Measurements from ENCODE around the gene BHLHE23. TPM values are rescaled to one million over a fixed set of nuclear protein-coding genes. Genes with fewer than 3 reads are reported as not detected.

The BHLHE23 gene
- total RNA-seq, 1 experiment from 2014 or later, result not detected

DNA sequence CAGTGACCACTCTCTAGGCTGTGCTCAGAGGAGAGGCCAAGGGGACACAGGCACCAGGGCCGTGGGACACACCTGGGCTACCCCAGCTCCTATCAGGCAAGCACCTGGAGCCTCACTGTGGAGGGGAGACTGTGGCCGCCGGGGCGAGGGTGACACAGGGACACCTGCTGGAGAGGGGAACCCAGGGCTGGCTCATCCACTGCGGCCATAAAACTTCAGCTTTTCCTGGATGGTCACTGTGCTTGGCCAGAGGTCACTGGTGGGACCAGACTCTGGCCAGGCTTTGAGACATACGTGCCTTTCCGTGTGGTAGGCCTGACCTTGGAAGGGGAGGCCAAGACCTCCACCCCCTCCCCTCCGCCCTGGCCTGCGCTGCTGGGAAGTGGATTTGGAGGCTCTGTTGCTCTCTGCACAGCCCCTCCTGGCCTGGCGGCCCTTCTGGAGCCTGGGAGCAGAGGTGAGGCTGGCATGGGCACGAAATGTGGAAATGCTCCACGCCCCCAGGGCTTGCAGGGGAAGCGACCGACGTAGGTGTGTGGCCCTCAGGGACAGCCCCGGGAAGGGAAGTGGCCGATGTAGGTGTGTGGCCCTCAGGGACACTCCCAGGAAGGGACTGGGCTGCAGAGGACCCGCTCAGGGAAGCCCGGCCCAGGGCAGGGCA lies 42.9 kb upstream of the BHLHE23 start (continued):
- TF ChIP-seq, protein P1, sequence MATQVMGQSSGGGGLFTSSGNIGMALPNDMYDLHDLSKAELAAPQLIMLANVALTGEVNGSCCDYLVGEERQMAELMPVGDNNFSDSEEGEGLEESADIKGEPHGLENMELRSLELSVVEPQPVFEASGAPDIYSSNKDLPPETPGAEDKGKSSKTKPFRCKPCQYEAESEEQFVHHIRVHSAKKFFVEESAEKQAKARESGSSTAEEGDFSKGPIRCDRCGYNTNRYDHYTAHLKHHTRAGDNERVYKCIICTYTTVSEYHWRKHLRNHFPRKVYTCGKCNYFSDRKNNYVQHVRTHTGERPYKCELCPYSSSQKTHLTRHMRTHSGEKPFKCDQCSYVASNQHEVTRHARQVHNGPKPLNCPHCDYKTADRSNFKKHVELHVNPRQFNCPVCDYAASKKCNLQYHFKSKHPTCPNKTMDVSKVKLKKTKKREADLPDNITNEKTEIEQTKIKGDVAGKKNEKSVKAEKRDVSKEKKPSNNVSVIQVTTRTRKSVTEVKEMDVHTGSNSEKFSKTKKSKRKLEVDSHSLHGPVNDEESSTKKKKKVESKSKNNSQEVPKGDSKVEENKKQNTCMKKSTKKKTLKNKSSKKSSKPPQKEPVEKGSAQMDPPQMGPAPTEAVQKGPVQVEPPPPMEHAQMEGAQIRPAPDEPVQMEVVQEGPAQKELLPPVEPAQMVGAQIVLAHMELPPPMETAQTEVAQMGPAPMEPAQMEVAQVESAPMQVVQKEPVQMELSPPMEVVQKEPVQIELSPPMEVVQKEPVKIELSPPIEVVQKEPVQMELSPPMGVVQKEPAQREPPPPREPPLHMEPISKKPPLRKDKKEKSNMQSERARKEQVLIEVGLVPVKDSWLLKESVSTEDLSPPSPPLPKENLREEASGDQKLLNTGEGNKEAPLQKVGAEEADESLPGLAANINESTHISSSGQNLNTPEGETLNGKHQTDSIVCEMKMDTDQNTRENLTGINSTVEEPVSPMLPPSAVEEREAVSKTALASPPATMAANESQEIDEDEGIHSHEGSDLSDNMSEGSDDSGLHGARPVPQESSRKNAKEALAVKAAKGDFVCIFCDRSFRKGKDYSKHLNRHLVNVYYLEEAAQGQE (IDR thresholded peaks at IDR 0.05; ENCODE audit: low read depth), result no peak
- TF ChIP-seq, protein P2, sequence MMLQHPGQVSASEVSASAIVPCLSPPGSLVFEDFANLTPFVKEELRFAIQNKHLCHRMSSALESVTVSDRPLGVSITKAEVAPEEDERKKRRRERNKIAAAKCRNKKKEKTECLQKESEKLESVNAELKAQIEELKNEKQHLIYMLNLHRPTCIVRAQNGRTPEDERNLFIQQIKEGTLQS (IDR thresholded peaks at IDR 0.05), result no peak
- TF ChIP-seq FOSL1 (IDR thresholded peaks at IDR 0.05; ENCODE audit: low read depth) (no peak), ELF1 (IDR thresholded peaks at IDR 0.05; ENCODE audit: borderline replicate concordance, low read depth) (no peak), CEBPB (IDR thresholded peaks at IDR 0.05; ENCODE audit: low read depth) (no peak)

DNA sequence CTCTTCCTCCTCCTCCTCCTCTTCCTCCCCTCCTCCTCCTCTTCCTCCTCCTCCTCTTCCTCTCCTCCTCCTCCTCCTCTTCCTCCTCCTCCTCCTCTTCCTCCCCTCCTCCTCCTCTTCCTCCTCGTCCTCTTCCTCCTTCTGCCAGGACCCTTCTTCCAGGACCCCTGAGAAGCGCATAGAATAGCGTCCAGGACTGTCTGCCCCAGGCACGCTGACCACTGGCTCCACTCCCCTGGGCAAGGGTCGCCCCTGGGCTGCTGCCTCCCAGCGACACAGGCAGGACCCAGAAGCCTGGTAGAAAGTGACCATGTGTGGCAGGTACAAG lies 42.4 kb upstream of the BHLHE23 start:
- no peak for DNase-seq (ENCODE audit: low read depth, low spot score)
- H3K27ac ChIP-seq (ENCODE audit: low read depth, low read length), result no peak overlapping the region
- BruUV-seq (replicated peaks), result no TSS peak
- H3K4me2 ChIP-seq (ENCODE audit: low read length), result no peak overlapping the region
- ChIA-PET POLR2A (no interaction called here), CTCF (no interaction called here), RAD21 (ENCODE audit: low non-redundant PET in 1 of 2, low total read pairs in 2 of 2, uncharacterized antibody in 2 of 2, unreplicated experiment in 2 of 2) (no interaction called here)
- no peak for ATAC-seq
- H2AFZ ChIP-seq (ENCODE audit: low read depth, low read length, poor library complexity, severe bottlenecking), result no peak overlapping the region
- no peak for TF ChIP-seq RAD21 (IDR thresholded peaks at IDR 0.05; ENCODE audit: low read depth)
- TF ChIP-seq, protein P3, sequence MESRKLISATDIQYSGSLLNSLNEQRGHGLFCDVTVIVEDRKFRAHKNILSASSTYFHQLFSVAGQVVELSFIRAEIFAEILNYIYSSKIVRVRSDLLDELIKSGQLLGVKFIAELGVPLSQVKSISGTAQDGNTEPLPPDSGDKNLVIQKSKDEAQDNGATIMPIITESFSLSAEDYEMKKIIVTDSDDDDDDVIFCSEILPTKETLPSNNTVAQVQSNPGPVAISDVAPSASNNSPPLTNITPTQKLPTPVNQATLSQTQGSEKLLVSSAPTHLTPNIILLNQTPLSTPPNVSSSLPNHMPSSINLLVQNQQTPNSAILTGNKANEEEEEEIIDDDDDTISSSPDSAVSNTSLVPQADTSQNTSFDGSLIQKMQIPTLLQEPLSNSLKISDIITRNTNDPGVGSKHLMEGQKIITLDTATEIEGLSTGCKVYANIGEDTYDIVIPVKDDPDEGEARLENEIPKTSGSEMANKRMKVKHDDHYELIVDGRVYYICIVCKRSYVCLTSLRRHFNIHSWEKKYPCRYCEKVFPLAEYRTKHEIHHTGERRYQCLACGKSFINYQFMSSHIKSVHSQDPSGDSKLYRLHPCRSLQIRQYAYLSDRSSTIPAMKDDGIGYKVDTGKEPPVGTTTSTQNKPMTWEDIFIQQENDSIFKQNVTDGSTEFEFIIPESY (IDR thresholded peaks at IDR 0.05; ENCODE audit: extremely low read depth, insufficient replicate concordance, low read length), result no peak
- H3K9me2 ChIP-seq (ENCODE audit: insufficient read depth), result no peaks in the 10 kb centered on the region
- H3K9ac ChIP-seq (ENCODE audit: low read length), result no peak overlapping the region
- H3K79me2 ChIP-seq (ENCODE audit: insufficient read depth, low read length), result no peaks in the 10 kb centered on the region
- H3K9me3 ChIP-seq (ENCODE audit: control insufficient read depth in 1 of 2, insufficient read depth in 1 of 2, low read depth in 1 of 2, low read length in 2 of 2), result no peaks in the 10 kb centered on the region; a peak in 1 of 4 replicates
- H3K4me3 ChIP-seq (replicated peaks in 1 of 2; ENCODE audit: low read depth in 1 of 2, low read length in 2 of 2), result no peak overlapping the region
- 0 out of 2 replicates have a peak, but pooled peaks cover 7% of the 10 kb centered on the region for H3K27me3 ChIP-seq (ENCODE audit: insufficient read depth, low read length)
- no peaks in the 10 kb centered on the region for H4K20me1 ChIP-seq (ENCODE audit: insufficient read depth)
- H3K4me1 ChIP-seq (ENCODE audit: control insufficient read depth in 1 of 2, insufficient read depth in 2 of 2, low read length in 2 of 2), result no peaks in the 10 kb centered on the region
- H3K36me3 ChIP-seq (ENCODE audit: control insufficient read depth in 1 of 2, insufficient read depth in 2 of 2, low read length in 2 of 2), result no peaks in the 10 kb centered on the region
- intact Hi-C loops (cut with micrococcal nuclease), result loop anchor here (1.0 kb wide), 1 partner anchor 10 kb away; no protein-coding TSS in a partner anchor

Measured in HCT116 (cell line).